Upper lobe of right lung (tissue), 1 donor: Measurements from ENCODE around the gene PSMD5. TPM values are rescaled to one million over a fixed set of nuclear protein-coding genes. Genes with fewer than 3 reads are reported as not detected.

Experiments
- ATAC-seq: fragments of 200-7000 bp; cut with Tn5 transposase; one replicate; pipeline ENCODE4 v1.9.1; 2020; ENCODE audit warnings: mild to moderate bottlenecking, moderate library complexity
- DNase-seq: peaks from one replicate; pipeline ENCODE4 v3.0.0-alpha.2; 2020
- H3K27ac ChIP-seq: fragments of 200-600 bp; one replicate; pipeline ENCODE4 v1.8.0; 2022
- H3K27me3 ChIP-seq: fragments of 200-600 bp; one replicate; pipeline ENCODE4 v1.8.0; 2022; ENCODE audit warnings: mild to moderate bottlenecking
- H3K36me3 ChIP-seq: fragments of 200-600 bp; one replicate; pipeline ENCODE4 v1.8.0; 2022
- H3K4me1 ChIP-seq: fragments of 200-600 bp; one replicate; pipeline ENCODE4 v1.8.0; 2022
- H3K4me3 ChIP-seq: fragments of 200-600 bp; one replicate; pipeline ENCODE4 v1.8.0; 2022; ENCODE audit warnings: mild to moderate bottlenecking
- H3K9me3 ChIP-seq: fragments of 200-600 bp; one replicate; pipeline ENCODE4 v1.8.0; 2022
- intact Hi-C: fragments of 100-400 bp; cut with DNase I; formaldehyde crosslinking; loops from one replicate; pipeline ENCODE4 v1.11.0; 2022
- total RNA-seq: library from RNA; stranded (reverse); fragmentation: NEBNext Ultra II Directional; extraction: Animal tissue kit (Norgen Biotek cat#: 25700); gene quantifications from one replicate; pipeline ENCODE4 v1.2.1, GENCODE V29; 2021
- TF ChIP-seq, protein P1 (sequence below): fragments of 200-600 bp; IDR thresholded peaks from one replicate; pipeline ENCODE4 v1.8.0; 2022; ENCODE audit warnings: antibody characterized with exemption
- donor health status: DM: no; HTN: yes; CAD: no; lungs with severe emphysema.

Gene PSMD5
- total RNA-seq, 1 donor from 2014 or later = 38.2 TPM

DNA sequence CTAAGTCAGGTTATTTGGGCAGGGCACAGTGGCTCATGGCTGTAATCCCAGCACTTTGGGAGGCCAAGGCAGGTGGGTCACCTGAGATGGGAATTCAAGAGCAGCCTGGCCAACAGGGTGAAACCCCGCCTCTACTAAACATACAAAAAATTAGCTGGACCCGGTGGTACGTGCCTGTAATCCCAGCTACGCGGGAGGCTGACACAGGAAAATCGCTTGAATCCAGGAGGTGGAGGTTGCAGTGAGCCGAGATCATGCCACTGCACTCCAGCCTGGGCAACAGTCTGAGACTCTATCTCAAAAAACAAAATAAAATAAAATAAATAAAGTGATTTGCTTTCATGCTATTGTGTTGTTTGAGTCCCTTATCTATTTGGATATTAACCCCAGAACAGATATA is 41.3 kb downstream of the PSMD5 start:
- no peak for DNase-seq
- TF ChIP-seq, protein P1, sequence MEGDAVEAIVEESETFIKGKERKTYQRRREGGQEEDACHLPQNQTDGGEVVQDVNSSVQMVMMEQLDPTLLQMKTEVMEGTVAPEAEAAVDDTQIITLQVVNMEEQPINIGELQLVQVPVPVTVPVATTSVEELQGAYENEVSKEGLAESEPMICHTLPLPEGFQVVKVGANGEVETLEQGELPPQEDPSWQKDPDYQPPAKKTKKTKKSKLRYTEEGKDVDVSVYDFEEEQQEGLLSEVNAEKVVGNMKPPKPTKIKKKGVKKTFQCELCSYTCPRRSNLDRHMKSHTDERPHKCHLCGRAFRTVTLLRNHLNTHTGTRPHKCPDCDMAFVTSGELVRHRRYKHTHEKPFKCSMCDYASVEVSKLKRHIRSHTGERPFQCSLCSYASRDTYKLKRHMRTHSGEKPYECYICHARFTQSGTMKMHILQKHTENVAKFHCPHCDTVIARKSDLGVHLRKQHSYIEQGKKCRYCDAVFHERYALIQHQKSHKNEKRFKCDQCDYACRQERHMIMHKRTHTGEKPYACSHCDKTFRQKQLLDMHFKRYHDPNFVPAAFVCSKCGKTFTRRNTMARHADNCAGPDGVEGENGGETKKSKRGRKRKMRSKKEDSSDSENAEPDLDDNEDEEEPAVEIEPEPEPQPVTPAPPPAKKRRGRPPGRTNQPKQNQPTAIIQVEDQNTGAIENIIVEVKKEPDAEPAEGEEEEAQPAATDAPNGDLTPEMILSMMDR = no peak
- H3K27me3 ChIP-seq = no peaks in the 10 kb centered on the region
- no peak for ATAC-seq
- H3K9me3 ChIP-seq = no peaks in the 10 kb centered on the region
- intact Hi-C loops = no loop called here
- H3K4me1 ChIP-seq = no peaks in the 10 kb centered on the region
- no peak overlapping the region for H3K4me3 ChIP-seq
- H3K36me3 ChIP-seq = no peaks in the 10 kb centered on the region
- H3K27ac ChIP-seq = no peak overlapping the region

DNA sequence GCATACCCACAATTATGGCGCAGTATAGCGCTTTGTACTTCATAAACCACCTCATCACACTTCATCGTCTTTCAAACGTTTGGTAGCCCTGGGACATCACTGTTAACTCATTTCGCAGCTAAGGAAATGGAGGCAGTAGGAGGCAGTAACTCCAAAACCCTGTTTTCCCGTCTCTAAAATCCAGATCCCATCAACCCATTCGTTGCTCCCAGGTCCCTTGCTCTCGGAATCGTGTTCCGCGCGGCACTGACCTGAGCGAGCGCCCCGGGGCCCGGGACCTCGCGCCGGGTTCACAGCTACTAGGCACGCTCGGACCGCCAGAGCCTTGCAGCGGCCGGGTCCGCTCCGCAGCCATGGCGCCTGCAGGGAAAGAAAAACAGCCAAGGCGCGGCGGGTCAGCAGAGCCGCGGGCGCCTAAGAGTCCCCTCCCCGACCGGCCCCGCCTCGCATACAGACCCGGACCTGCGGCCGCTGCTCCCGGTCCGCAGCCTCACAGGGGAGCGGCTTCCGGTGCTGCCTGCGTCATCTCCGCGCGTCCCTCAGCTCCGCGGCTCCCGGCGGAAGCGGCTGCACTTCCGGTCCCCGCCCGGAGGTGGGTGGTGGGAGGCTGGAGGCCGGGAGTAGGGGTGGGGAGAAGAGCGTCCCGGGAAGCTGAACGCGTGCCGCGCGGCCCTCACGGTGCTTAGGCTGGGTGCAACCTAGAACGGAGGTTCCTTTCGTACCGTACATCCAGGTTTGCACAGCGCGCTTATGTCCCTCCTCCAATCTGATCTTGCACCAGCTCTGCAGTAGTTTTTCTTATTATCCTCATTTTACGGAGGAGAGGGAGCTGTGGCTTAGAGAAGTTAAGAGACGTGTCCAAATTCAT is 49.6 kb downstream of the PSMD5 start, which contains the start of gene FBXW2:
FBXW2 (minus strand) TSS at position 519 of the 868 bp plus-strand sequence. CDS start 5,158 bp downstream, outside the sequence.
- H3K36me3 ChIP-seq = peaks cover 18% of the 10 kb centered on the region
- H3K4me1 ChIP-seq = peaks cover 33% of the 10 kb centered on the region
- H3K27ac ChIP-seq = peak within 1 kb of the TSS; percentile 92
- no peaks in the 10 kb centered on the region for H3K27me3 ChIP-seq
- TF ChIP-seq, protein P1 = no peak
- H3K9me3 ChIP-seq = no peaks in the 10 kb centered on the region
- intact Hi-C loops = no loop called here
- peak; percentile 100 for ATAC-seq
- peak within 1 kb of the TSS; percentile 94 for H3K4me3 ChIP-seq
- peak; percentile 98 for DNase-seq

DNA sequence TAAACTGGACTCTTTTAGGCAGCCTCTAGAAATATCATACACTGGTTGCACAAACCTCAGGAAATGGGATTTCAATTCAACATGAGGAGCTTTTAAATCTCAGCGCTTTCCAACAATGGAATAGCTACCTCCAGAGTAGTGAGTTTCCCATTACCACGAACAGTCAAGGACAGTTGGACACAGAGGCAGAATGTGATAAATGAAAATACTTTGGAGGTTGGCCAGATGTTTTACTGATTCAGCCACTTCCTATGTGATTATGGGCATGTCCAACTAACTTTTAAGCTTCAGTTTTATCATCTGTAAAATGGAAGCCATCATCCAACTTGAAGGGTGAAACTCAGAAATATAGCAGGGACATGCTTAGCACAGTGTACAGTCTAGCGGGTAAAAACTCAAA is 51.6 kb downstream of the PSMD5 start:
- H3K4me3 ChIP-seq = no peak overlapping the region
- ATAC-seq = no peak
- H3K4me1 ChIP-seq = peaks cover 43% of the 10 kb centered on the region
- no peaks in the 10 kb centered on the region for H3K27me3 ChIP-seq
- peaks cover 37% of the 10 kb centered on the region for H3K36me3 ChIP-seq
- no peaks in the 10 kb centered on the region for H3K9me3 ChIP-seq
- DNase-seq = no peak
- H3K27ac ChIP-seq = no peak overlapping the region
- intact Hi-C loops = no loop called here
- TF ChIP-seq, protein P1 = no peak

DNA sequence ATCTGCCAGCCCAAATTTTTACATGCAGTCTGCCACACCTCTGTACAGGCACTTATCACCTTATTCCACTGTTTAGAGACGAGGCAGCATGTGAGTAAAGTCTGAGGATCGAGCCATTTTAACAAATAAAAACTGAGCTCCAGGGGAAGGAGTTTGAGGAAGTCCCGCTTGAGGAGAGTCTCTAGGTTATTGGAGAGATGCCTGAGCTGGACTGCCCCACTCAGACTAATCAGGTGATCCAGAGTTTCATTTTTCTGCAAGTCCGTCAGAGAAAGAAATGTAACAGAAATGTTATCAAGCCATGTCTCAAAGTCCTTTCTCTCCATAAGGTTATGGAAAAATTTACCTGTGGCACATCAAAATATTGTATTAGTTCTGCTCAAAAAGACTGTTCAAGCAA is 54.8 kb downstream of the PSMD5 start:
- peaks cover 50% of the 10 kb centered on the region for H3K4me1 ChIP-seq
- DNase-seq = no peak

GRCh38 chr9:120783602-120784047 is 59.1 kb downstream of the PSMD5 start:
- intact Hi-C loops = no loop called here
- peaks cover 22% of the 10 kb centered on the region for H3K4me1 ChIP-seq
- TF ChIP-seq, protein P1 = no peak
- H3K4me3 ChIP-seq = no peak overlapping the region
- H3K36me3 ChIP-seq = peaks cover 31% of the 10 kb centered on the region
- no peaks in the 10 kb centered on the region for H3K27me3 ChIP-seq
- DNase-seq = no peak
- ATAC-seq = no peak
- no peaks in the 10 kb centered on the region for H3K9me3 ChIP-seq
- no peak overlapping the region for H3K27ac ChIP-seq

More for the DNA sequence above, 54.8 kb downstream of the PSMD5 start:
- Histone ChIP-seq H3K27me3 (no peaks in the 10 kb centered on the region), H3K4me3 (no peak overlapping the region), H3K36me3 (peaks cover 44% of the 10 kb centered on the region), H3K27ac (no peak overlapping the region), H3K9me3 (no peaks in the 10 kb centered on the region)
- intact Hi-C loops = no loop called here
- ATAC-seq = peak; percentile 71
- TF ChIP-seq, protein P1 = no peak
